Thyroid gland (tissue), 4 donors: ENCODE measurements around the gene MINDY4B.

Source experiments
- POLR2A ChIP-seq, 2 donors: fragments of 450-650 bp; IDR thresholded peaks; one replicate each; pipeline ENCODE4 v1.6.1; 2017; ENCODE audit warnings: antibody characterized with exemption in 2 of 2, mild to moderate bottlenecking in 2 of 2, moderate library complexity in 1 of 2
- TF ChIP-seq, protein P1 (sequence below), 6 experiments: fragments of 200-600 bp in 3 of 6; fragments of 450-650 bp in 3 of 6; sonication (generic) in 3 of 6; IDR thresholded peaks; one replicate each; pipeline ENCODE4 v1.5.1; 2016 to 2019; ENCODE audit warnings: antibody characterized with exemption in 6 of 6, mild to moderate bottlenecking in 2 of 6, inconsistent platforms in 1 of 6, moderate library complexity in 1 of 6

DNA sequence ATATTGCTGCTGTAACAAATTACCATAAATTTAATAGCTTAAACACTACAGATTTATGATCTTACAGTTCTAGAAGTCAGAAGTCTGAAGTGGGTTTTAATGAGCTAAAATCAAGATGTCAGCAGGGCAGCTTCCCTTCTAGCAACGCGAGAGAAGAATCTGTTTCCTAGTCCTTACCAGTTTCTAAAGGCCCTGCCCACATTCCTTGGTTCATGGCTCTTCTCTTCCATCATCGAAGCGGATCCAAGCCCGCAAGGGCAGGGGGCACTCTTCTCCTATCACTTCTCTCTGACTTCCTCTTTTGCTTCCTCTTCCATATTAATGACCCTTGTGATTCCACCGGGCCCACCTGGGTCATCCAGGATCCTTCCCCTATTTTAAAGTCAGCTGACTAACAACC, 16.1 kb downstream of the MINDY4B start:
- TF ChIP-seq, protein P1, sequence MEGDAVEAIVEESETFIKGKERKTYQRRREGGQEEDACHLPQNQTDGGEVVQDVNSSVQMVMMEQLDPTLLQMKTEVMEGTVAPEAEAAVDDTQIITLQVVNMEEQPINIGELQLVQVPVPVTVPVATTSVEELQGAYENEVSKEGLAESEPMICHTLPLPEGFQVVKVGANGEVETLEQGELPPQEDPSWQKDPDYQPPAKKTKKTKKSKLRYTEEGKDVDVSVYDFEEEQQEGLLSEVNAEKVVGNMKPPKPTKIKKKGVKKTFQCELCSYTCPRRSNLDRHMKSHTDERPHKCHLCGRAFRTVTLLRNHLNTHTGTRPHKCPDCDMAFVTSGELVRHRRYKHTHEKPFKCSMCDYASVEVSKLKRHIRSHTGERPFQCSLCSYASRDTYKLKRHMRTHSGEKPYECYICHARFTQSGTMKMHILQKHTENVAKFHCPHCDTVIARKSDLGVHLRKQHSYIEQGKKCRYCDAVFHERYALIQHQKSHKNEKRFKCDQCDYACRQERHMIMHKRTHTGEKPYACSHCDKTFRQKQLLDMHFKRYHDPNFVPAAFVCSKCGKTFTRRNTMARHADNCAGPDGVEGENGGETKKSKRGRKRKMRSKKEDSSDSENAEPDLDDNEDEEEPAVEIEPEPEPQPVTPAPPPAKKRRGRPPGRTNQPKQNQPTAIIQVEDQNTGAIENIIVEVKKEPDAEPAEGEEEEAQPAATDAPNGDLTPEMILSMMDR (IDR thresholded peaks at IDR 0.05), result no peak
- TF ChIP-seq POLR2A (IDR thresholded peaks at IDR 0.05), result no peak
